Memory B cell (primary cell): ENCODE results near the gene ELMO1.

Source experiments
- ATAC-seq: fragments of 150-1000 bp; cut with Tn5 transposase; 2 replicates; pipeline ENCODE4 v1.10.0; 2021; ENCODE audit warnings: low read depth, mild to moderate bottlenecking, moderate library complexity
- DNase-seq, 2 donors: peaks; one replicate each; pipeline ENCODE4 v3.0.0; 2022; ENCODE audit warnings: low spot score in 2 of 2
- H3K27ac Mint-ChIP-seq: one replicate; pipeline ENCODE4 v1.8.0; 2022; ENCODE audit warnings: mild to moderate bottlenecking, moderate library complexity, mixed read lengths
- H3K27me3 Mint-ChIP-seq: one replicate; pipeline ENCODE4 v1.8.0; 2022; ENCODE audit warnings: mixed read lengths
- H3K36me3 Mint-ChIP-seq: one replicate; pipeline ENCODE4 v1.8.0; 2022; ENCODE audit warnings: mild to moderate bottlenecking, mixed read lengths
- H3K4me1 Mint-ChIP-seq: one replicate; pipeline ENCODE4 v1.8.0; 2022; ENCODE audit warnings: mixed read lengths
- H3K4me3 Mint-ChIP-seq: one replicate; pipeline ENCODE4 v1.8.0; 2022; ENCODE audit warnings: mild to moderate bottlenecking, moderate library complexity, mixed read lengths
- H3K9me3 Mint-ChIP-seq: one replicate; pipeline ENCODE4 v1.8.0; 2022; ENCODE audit warnings: mixed read lengths

Gene ELMO1

GRCh38 chr7:37110660-37111424 is 337.8 kb downstream of the ELMO1 start:
- H3K4me1 Mint-ChIP-seq = peaks cover 43% of the 10 kb centered on the region
- peak overlapping the region; percentile 62 for H3K27ac Mint-ChIP-seq
- H3K36me3 Mint-ChIP-seq = peaks cover 32% of the 10 kb centered on the region
- H3K9me3 Mint-ChIP-seq = no peaks in the 10 kb centered on the region
- no peak for ATAC-seq
- DNase-seq = no peak
- H3K27me3 Mint-ChIP-seq = no peaks in the 10 kb centered on the region
- no peak overlapping the region for H3K4me3 Mint-ChIP-seq

GRCh38 chr7:37109843-37110242 is 338.8 kb downstream of the ELMO1 start:
- Mint-ChIP-seq H3K36me3 (peaks cover 32% of the 10 kb centered on the region), H3K4me3 (no peak overlapping the region), H3K27me3 (no peaks in the 10 kb centered on the region), H3K9me3 (no peaks in the 10 kb centered on the region), H3K4me1 (peaks cover 43% of the 10 kb centered on the region), H3K27ac (peak overlapping the region; percentile 53)
- ATAC-seq = no peak
- no peak for DNase-seq

- peaks cover 33% of the 10 kb centered on the region for H3K36me3 Mint-ChIP-seq
- no peaks in the 10 kb centered on the region for H3K9me3 Mint-ChIP-seq
- ATAC-seq (no peak), DNase-seq (no peak)
- peaks cover 42% of the 10 kb centered on the region for H3K4me1 Mint-ChIP-seq
- no peak overlapping the region for H3K4me3 Mint-ChIP-seq
- no peaks in the 10 kb centered on the region for H3K27me3 Mint-ChIP-seq
- peak overlapping the region; percentile 53 for H3K27ac Mint-ChIP-seq
Measured at GRCh38 chr7:37109016-37109683, 339.5 kb downstream of the ELMO1 start.

GRCh38 chr7:37108615-37109014 is 340.0 kb downstream of the ELMO1 start:
- Mint-ChIP-seq H3K27ac (no peak overlapping the region), H3K27me3 (no peaks in the 10 kb centered on the region), H3K9me3 (no peaks in the 10 kb centered on the region), H3K36me3 (peaks cover 29% of the 10 kb centered on the region), H3K4me1 (peaks cover 38% of the 10 kb centered on the region), H3K4me3 (no peak overlapping the region)
- DNase-seq (no peak), ATAC-seq (no peak)

GRCh38 chr7:37107047-37107750 is 341.5 kb downstream of the ELMO1 start:
- ATAC-seq = no peak
- Mint-ChIP-seq H3K4me1 (peaks cover 33% of the 10 kb centered on the region), H3K27me3 (no peaks in the 10 kb centered on the region), H3K4me3 (no peak overlapping the region), H3K27ac (peak overlapping the region; percentile 45), H3K9me3 (no peaks in the 10 kb centered on the region), H3K36me3 (peaks cover 22% of the 10 kb centered on the region)
- DNase-seq = no peak

- Mint-ChIP-seq H3K9me3 (no peaks in the 10 kb centered on the region), H3K4me3 (no peak overlapping the region), H3K27me3 (no peaks in the 10 kb centered on the region), H3K4me1 (peaks cover 22% of the 10 kb centered on the region), H3K36me3 (peaks cover 15% of the 10 kb centered on the region), H3K27ac (no peak overlapping the region)
- ATAC-seq = no peak
- no peak for DNase-seq
Measured at GRCh38 chr7:37105762-37106161, 342.9 kb downstream of the ELMO1 start.

GRCh38 chr7:37104822-37105518 is 343.7 kb downstream of the ELMO1 start:
- Mint-ChIP-seq H3K4me3 (no peak overlapping the region), H3K9me3 (no peaks in the 10 kb centered on the region), H3K27me3 (no peaks in the 10 kb centered on the region), H3K27ac (no peak overlapping the region), H3K4me1 (peaks cover 25% of the 10 kb centered on the region), H3K36me3 (peaks cover 21% of the 10 kb centered on the region)
- no peak for ATAC-seq
- no peak for DNase-seq

GRCh38 chr7:37102518-37103137 is 346.0 kb downstream of the ELMO1 start:
- Mint-ChIP-seq H3K4me1 (peaks cover 10% of the 10 kb centered on the region), H3K36me3 (peaks cover 23% of the 10 kb centered on the region), H3K27me3 (no peaks in the 10 kb centered on the region), H3K9me3 (no peaks in the 10 kb centered on the region), H3K4me3 (no peak overlapping the region), H3K27ac (peak overlapping the region; percentile 57)
- ATAC-seq (no peak), DNase-seq (no peak)

GRCh38 chr7:37100735-37101331 is 347.8 kb downstream of the ELMO1 start:
- Mint-ChIP-seq H3K4me1 (peaks cover 4% of the 10 kb centered on the region), H3K36me3 (peaks cover 32% of the 10 kb centered on the region), H3K27me3 (no peaks in the 10 kb centered on the region), H3K9me3 (no peaks in the 10 kb centered on the region), H3K4me3 (no peak overlapping the region), H3K27ac (no peak overlapping the region)
- DNase-seq (no peak), ATAC-seq (no peak)

GRCh38 chr7:37098762-37099161 is 349.9 kb downstream of the ELMO1 start:
- DNase-seq (no peak), ATAC-seq (no peak)
- peaks cover 47% of the 10 kb centered on the region for H3K36me3 Mint-ChIP-seq
- peak overlapping the region; percentile 35 for H3K27ac Mint-ChIP-seq
- H3K9me3 Mint-ChIP-seq = no peaks in the 10 kb centered on the region
- H3K4me3 Mint-ChIP-seq = no peak overlapping the region
- no peaks in the 10 kb centered on the region for H3K27me3 Mint-ChIP-seq
- peaks cover 10% of the 10 kb centered on the region for H3K4me1 Mint-ChIP-seq

- Mint-ChIP-seq H3K36me3 (peaks cover 50% of the 10 kb centered on the region), H3K27ac (no peak overlapping the region)
- no peak for DNase-seq
Measured at GRCh38 chr7:37097983-37098382, 350.7 kb downstream of the ELMO1 start.

GRCh38 chr7:37097276-37097675 is 351.4 kb downstream of the ELMO1 start:
- no peak for ATAC-seq
- DNase-seq = no peak
- Mint-ChIP-seq H3K27me3 (no peaks in the 10 kb centered on the region), H3K27ac (peak overlapping the region; percentile 10), H3K9me3 (no peaks in the 10 kb centered on the region), H3K4me1 (peaks cover 10% of the 10 kb centered on the region), H3K36me3 (peaks cover 57% of the 10 kb centered on the region), H3K4me3 (no peak overlapping the region)

More at GRCh38 chr7:37097983-37098382, 350.7 kb downstream of the ELMO1 start:
- Mint-ChIP-seq H3K27me3 (no peaks in the 10 kb centered on the region), H3K4me3 (no peak overlapping the region), H3K4me1 (peaks cover 10% of the 10 kb centered on the region), H3K9me3 (no peaks in the 10 kb centered on the region)
- ATAC-seq = no peak

- Mint-ChIP-seq H3K27ac (no peak overlapping the region), H3K27me3 (no peaks in the 10 kb centered on the region), H3K4me3 (no peak overlapping the region), H3K9me3 (no peaks in the 10 kb centered on the region), H3K4me1 (peaks cover 10% of the 10 kb centered on the region), H3K36me3 (peaks cover 57% of the 10 kb centered on the region)
- DNase-seq (no peak), ATAC-seq (no peak)
Measured at GRCh38 chr7:37096341-37096740, 352.3 kb downstream of the ELMO1 start.
